OCI-LY3 (cell line): Measurements from ENCODE around the gene ERAL1.

Experiments
- EZH2phosphoT487 ChIP-seq: fragments of 200-600 bp; shearing (Covaris generic); IDR thresholded peaks from 2 replicates; pipeline ENCODE4 v1.6.1; 2018; ENCODE audit warnings: antibody characterized with exemption, mixed run types, low read depth
- TF ChIP-seq, protein P1 (sequence below): fragments of 200-600, 300-600 bp; sonication (generic); IDR thresholded peaks from 2 replicates; pipeline ENCODE4 v1.5.1; 2014; ENCODE audit warnings: antibody characterized with exemption, low read length, low read depth

DNA sequence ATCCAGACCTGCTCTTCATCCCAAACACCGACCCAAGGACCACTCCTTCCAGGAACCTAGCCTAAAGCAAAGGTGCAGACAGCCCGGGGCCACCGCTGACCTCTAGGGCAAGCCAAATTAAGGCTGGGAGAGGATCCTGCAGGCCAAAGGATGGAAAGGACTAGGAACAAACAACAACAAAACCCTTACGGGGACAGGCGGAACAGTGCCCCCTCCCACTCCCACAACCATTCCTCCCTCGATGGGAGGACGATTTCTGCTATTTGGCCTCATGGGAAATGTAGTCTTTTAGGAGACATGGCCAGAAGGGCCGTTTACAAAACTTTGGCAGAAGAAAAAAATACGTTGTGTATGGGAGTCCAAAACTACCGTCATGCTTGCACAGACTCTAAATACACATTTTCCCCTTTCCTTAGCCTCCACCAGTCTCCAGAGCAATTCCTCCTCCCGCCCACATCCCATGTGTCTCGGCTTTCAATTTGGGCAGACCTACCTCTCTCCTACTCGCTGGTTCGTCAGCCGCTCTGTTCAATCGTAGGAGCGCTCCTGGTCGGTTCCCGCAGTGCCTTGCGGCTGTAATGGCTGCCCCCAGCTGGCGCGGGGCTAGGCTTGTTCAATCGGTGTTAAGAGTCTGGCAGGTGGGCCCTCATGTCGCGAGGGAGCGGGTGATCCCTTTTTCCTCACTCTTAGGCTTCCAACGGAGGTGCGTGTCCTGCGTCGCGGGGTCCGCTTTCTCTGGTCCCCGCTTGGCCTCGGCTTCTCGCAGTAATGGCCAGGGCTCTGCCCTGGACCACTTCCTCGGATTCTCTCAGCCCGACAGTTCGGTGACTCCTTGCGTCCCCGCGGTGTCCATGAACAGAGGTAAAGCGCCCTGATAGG lies at the start of gene ERAL1:
- TF ChIP-seq, protein P1, sequence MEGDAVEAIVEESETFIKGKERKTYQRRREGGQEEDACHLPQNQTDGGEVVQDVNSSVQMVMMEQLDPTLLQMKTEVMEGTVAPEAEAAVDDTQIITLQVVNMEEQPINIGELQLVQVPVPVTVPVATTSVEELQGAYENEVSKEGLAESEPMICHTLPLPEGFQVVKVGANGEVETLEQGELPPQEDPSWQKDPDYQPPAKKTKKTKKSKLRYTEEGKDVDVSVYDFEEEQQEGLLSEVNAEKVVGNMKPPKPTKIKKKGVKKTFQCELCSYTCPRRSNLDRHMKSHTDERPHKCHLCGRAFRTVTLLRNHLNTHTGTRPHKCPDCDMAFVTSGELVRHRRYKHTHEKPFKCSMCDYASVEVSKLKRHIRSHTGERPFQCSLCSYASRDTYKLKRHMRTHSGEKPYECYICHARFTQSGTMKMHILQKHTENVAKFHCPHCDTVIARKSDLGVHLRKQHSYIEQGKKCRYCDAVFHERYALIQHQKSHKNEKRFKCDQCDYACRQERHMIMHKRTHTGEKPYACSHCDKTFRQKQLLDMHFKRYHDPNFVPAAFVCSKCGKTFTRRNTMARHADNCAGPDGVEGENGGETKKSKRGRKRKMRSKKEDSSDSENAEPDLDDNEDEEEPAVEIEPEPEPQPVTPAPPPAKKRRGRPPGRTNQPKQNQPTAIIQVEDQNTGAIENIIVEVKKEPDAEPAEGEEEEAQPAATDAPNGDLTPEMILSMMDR: no peak
- TF ChIP-seq EZH2phosphoT487: no peak
